Ovary (tissue), 3 donors: ENCODE measurements around the gene PRMT3.

Experiments used
- CTCF ChIP-seq, 3 donors: fragments of 450-650 bp in 2 of 3; fragments of 200-600 bp in 1 of 3; IDR thresholded peaks; one replicate each; pipeline versions ENCODE4 v1.5.1 to v1.8.0; 2016 to 2022; ENCODE audit warnings: antibody characterized with exemption in 3 of 3, mild to moderate bottlenecking in 1 of 3
- EP300 ChIP-seq: sonication (generic); formaldehyde crosslinking; IDR thresholded peaks from one replicate; pipeline ENCODE4 v1.6.1; 2017; ENCODE audit warnings: antibody characterized with exemption
- POLR2A ChIP-seq: fragments of 450-650 bp; IDR thresholded peaks from one replicate; pipeline ENCODE4 v1.6.1; 2017; ENCODE audit warnings: antibody characterized with exemption, mild to moderate bottlenecking, moderate library complexity
- donor health status: DM: no; HTN: no; CAD: no.

- TF ChIP-seq CTCF (IDR thresholded peaks at IDR 0.05), result no peak
- no peak for TF ChIP-seq POLR2A
- TF ChIP-seq EP300, result no peak
Observed at GRCh38 chr11:20451568-20451967, 64.1 kb downstream of the PRMT3 start.
